Mammary epithelial cell (primary cell): ENCODE results near the gene ZBTB20.

Experiments
- CTCF ChIP-seq, 2 donors: IDR thresholded peaks in 1 of 2; conservative IDR thresholded peaks in 1 of 2; 2 replicates each; pipeline ENCODE4 v1.5.1; 2011 to 2012; ENCODE audit warnings: inconsistent platforms in 2 of 2, low read length in 2 of 2, mild to moderate bottlenecking in 2 of 2, control low read depth in 1 of 2, low read depth in 1 of 2; ENCODE audit not compliant: insufficient read depth in 1 of 2; ENCODE audit errors: extremely low read depth in 1 of 2
- EZH2 ChIP-seq: IDR thresholded peaks from 2 replicates; pipeline ENCODE4 v1.6.1; 2012; ENCODE audit warnings: low read length, inconsistent platforms, borderline replicate concordance

DNA sequence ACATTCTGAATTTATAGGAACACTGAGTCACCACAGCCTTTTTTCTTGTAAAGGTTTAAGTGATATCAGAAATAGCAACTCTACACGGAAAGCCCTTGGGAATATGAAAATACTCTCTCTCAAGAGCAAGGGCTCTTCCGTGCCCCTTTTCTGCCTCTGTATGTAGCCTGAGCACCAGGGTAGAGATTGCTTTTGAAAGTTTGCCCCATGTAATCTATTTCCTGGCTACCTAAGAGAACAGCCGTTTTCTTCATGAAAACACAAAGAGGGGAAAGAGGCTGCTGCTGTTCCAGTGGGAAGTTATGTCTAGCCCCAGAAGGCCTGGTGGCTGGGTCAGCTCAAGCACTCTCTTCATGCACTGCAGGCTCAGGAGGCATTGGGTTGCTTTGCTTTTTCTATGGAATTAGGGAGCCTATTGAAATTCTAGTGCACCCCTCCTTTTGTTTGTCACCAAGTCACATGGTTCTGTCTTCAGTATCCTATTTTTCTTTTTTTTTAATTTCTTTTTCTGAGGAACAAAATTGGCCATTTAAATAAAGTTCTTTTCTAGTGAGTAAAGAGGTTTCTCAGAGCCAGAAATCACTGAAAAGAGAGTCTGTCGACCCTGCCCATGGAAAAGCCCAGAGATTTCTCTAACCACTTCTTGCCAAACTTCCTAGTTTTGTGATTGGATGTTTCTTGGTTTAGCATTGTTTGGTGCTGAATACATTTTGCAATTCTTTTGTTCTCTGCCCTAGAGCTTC, 813.7 kb downstream of the ZBTB20 start:
- no peak for TF ChIP-seq CTCF (conservative IDR thresholded peaks at IDR 0.05 in 1 of 2, IDR thresholded peaks at IDR 0.05 in 1 of 2; ENCODE audit: extremely low read depth in 1 of 2, insufficient read depth in 1 of 2, low read depth in 1 of 2, low read length in 2 of 2)
- TF ChIP-seq EZH2 = no peak
